ENCODE results near the gene SCEL. TPM values are rescaled to one million over a fixed set of nuclear protein-coding genes. Genes with fewer than 3 reads are reported as not detected.
A peak's percentile ranks its signal among the peaks of the same experiment; 100 is the strongest.

Gene SCEL
- 1.9 TPM for polyA plus RNA-seq
- long read RNA-seq, donor 1 = 0 reads
- long read RNA-seq, donor 2 = 0 reads
- long read RNA-seq, donor 3 = 0 reads
- long read RNA-seq, donor 4 = 0 reads
- long read RNA-seq, donor 5 = 0 reads
- long read RNA-seq, donor 6 = 0 reads
- long read RNA-seq, donor 7 = 0 reads
- long read RNA-seq, donor 8 = 0 reads
- long read RNA-seq, donor 9 = 0 reads
- long read RNA-seq, donor 10 = 0 reads
- long read RNA-seq, donor 11 = 0 reads

GRCh38 chr13:77535448-77535847 is at the start of gene SCEL:
Gene SCEL, plus strand, starts transcription at chr13:77535706. Its CDS starts 20,170 bp downstream, at chr13:77555876.
- Histone ChIP-seq H3K9me3 (ENCODE audit: control insufficient read depth, low read depth, low read length) (no peaks in the 10 kb centered on the region), H3K4me3 (ENCODE audit: low read length) (no peak within 1 kb of the TSS), H3K4me1 (ENCODE audit: control insufficient read depth, insufficient read depth, low read length) (no peaks in the 10 kb centered on the region), H3K27me3 (ENCODE audit: control insufficient read depth, insufficient read depth, low read length) (no peaks in the 10 kb centered on the region), H3K36me3 (ENCODE audit: control insufficient read depth, insufficient read depth, low read length) (no peaks in the 10 kb centered on the region), H3K27ac (ENCODE audit: low read length) (no peak within 1 kb of the TSS)
- WGBS (ENCODE audit: insufficient coverage, low lambda C conversion rate) = no CpG with 5 or more reads among the region's 1 CpG
- DNase-seq = no peak

GRCh38 chr13:77489566-77490337 is 45.8 kb upstream of the SCEL start:
- Histone ChIP-seq H3K27ac (ENCODE audit: low read length) (no peak overlapping the region), H3K9me3 (ENCODE audit: control insufficient read depth, low read depth, low read length) (no peaks in the 10 kb centered on the region), H3K4me1 (ENCODE audit: control insufficient read depth, insufficient read depth, low read length) (no peaks in the 10 kb centered on the region), H3K27me3 (ENCODE audit: control insufficient read depth, insufficient read depth, low read length) (no peaks in the 10 kb centered on the region), H3K4me3 (ENCODE audit: low read length) (no peak overlapping the region), H3K36me3 (ENCODE audit: control insufficient read depth, insufficient read depth, low read length) (no peaks in the 10 kb centered on the region)
- DNase-seq = no peak
- WGBS (ENCODE audit: insufficient coverage, low lambda C conversion rate) = 100% methylated on average over 2 of the region's 4 CpGs

DNA sequence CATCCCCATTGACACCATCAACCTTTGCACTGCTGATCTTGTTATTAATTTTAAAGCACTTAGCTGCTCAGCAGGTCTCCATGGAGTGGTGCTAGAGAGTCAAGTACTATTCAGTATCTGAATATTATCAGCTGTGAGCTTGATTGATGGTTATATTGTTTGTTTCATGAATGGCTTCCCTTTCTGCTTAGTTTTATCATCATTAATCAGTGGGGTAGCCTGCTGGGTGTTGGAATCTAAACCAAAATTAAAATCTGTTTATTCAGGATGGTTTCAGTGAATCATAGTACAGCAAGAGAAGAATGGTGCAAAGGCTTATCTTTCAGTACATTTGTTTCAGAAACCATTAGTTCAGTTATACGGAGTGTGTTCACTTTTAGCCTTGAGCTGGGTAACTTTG is 42.5 kb upstream of the SCEL start:
- DNase-seq = peak in 1 of 2 donors; percentile 9
- H3K4me3 ChIP-seq (ENCODE audit: low read length) = no peak overlapping the region
- WGBS (ENCODE audit: insufficient coverage, low lambda C conversion rate) = no CpG with 5 or more reads among the region's 1 CpG

DNA sequence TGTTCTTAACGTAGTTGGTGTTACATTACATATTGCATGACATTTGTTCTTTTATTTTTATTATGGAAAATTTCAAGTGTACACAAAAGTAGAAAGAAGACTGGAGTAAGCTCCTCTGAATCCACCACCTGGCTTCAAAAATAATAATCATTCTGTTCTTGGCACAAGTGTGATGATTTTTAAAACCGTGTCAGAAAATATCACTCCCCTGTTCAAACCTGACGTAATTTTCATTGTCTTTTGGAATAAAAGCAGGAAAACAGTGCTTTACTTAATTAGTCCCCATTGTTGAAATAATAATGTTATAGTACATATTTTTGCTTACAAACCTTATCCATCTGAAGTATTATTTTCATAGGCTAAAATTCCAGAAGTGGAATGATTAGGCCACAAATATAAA is 41.3 kb upstream of the SCEL start:
- no peaks in the 10 kb centered on the region for H3K9me3 ChIP-seq (ENCODE audit: control insufficient read depth, low read depth, low read length)
- H3K4me1 ChIP-seq (ENCODE audit: control insufficient read depth, insufficient read depth, low read length) = no peaks in the 10 kb centered on the region
- DNase-seq = no peak
- no peaks in the 10 kb centered on the region for H3K27me3 ChIP-seq (ENCODE audit: control insufficient read depth, insufficient read depth, low read length)
- no peaks in the 10 kb centered on the region for H3K36me3 ChIP-seq (ENCODE audit: control insufficient read depth, insufficient read depth, low read length)
- H3K4me3 ChIP-seq (ENCODE audit: low read length) = no peak overlapping the region
- WGBS (ENCODE audit: insufficient coverage, low lambda C conversion rate) = 85% methylated on average over 2 of the region's 3 CpGs
- no peak overlapping the region for H3K27ac ChIP-seq (ENCODE audit: low read length)

More for the DNA sequence above, 42.5 kb upstream of the SCEL start:
- Histone ChIP-seq H3K9me3 (ENCODE audit: control insufficient read depth, low read depth, low read length) (no peaks in the 10 kb centered on the region), H3K27me3 (ENCODE audit: control insufficient read depth, insufficient read depth, low read length) (no peaks in the 10 kb centered on the region), H3K36me3 (ENCODE audit: control insufficient read depth, insufficient read depth, low read length) (no peaks in the 10 kb centered on the region), H3K4me1 (ENCODE audit: control insufficient read depth, insufficient read depth, low read length) (no peaks in the 10 kb centered on the region), H3K27ac (ENCODE audit: low read length) (no peak overlapping the region)

GRCh38 chr13:77497350-77497749 is 38.2 kb upstream of the SCEL start:
- no peaks in the 10 kb centered on the region for H3K9me3 ChIP-seq (ENCODE audit: control insufficient read depth, low read depth, low read length)
- H3K36me3 ChIP-seq (ENCODE audit: control insufficient read depth, insufficient read depth, low read length) = no peaks in the 10 kb centered on the region
- 80% methylated on average over 1 of the region's 3 CpGs for WGBS (ENCODE audit: insufficient coverage, low lambda C conversion rate)

DNA sequence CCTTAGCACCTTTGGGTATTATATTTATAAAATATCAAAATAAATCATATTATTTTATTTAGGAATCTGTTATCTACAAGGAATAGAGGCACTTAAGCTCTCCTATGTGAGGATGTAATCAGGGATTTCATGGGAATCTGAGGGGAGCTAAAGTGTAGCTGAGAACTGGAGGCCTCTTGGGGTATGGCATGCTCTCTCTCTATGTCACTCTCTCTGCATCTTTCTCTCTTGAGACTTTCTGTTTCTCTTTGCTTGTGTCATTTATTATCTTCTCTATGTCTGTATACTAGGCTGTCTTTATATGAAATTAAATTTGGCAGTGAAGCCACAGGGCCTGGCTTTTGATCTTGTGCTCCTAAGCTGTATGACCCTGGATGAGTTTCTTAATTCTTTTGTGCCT is 37.7 kb upstream of the SCEL start:
- no peak overlapping the region for H3K4me3 ChIP-seq (ENCODE audit: low read length)
- no peaks in the 10 kb centered on the region for H3K4me1 ChIP-seq (ENCODE audit: control insufficient read depth, insufficient read depth, low read length)
- H3K36me3 ChIP-seq (ENCODE audit: control insufficient read depth, insufficient read depth, low read length) = no peaks in the 10 kb centered on the region
- DNase-seq = no peak
- H3K9me3 ChIP-seq (ENCODE audit: control insufficient read depth, low read depth, low read length) = no peaks in the 10 kb centered on the region
- no peak overlapping the region for H3K27ac ChIP-seq (ENCODE audit: low read length)
- H3K27me3 ChIP-seq (ENCODE audit: control insufficient read depth, insufficient read depth, low read length) = no peaks in the 10 kb centered on the region

More at GRCh38 chr13:77497350-77497749, 38.2 kb upstream of the SCEL start:
- DNase-seq = no peak
- H3K4me1 ChIP-seq (ENCODE audit: control insufficient read depth, insufficient read depth, low read length) = no peaks in the 10 kb centered on the region
- no peak overlapping the region for H3K4me3 ChIP-seq (ENCODE audit: low read length)
- H3K27ac ChIP-seq (ENCODE audit: low read length) = no peak overlapping the region
- no peaks in the 10 kb centered on the region for H3K27me3 ChIP-seq (ENCODE audit: control insufficient read depth, insufficient read depth, low read length)

DNA sequence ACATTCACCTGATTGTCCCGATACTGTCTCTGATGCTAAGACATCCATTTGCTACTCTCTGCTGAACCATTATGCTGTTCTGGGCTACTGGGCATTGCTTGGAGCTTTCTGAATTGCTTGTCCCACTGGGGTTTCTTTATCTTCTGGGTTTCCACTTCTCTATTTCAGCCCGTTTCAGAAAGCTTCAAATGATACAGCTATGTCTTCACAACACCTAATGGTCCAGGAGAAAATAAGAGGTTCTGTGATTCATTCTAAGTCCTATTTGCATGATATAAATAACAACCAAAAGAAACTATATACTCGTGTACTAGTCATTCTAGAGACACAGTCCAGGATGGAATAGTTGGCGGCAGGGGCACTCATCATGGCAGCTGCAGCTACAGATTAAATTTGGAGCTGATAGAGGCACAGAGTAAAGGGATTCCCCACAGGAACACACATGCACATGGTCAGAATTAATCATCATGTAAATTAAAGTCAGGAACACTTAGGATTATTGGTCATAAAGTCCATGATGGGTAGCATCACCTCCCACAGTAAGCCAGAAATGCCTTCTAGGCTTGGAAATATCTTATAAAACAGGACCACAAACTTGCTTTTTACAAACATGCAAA is 33.3 kb upstream of the SCEL start:
- Histone ChIP-seq H3K27me3 (ENCODE audit: control insufficient read depth, insufficient read depth, low read length) (no peaks in the 10 kb centered on the region), H3K4me3 (ENCODE audit: low read length) (no peak overlapping the region), H3K4me1 (ENCODE audit: control insufficient read depth, insufficient read depth, low read length) (no peaks in the 10 kb centered on the region), H3K36me3 (ENCODE audit: control insufficient read depth, insufficient read depth, low read length) (no peaks in the 10 kb centered on the region), H3K27ac (ENCODE audit: low read length) (no peak overlapping the region), H3K9me3 (ENCODE audit: control insufficient read depth, low read depth, low read length) (no peaks in the 10 kb centered on the region)
- 100% methylated on average over 1 of the region's 4 CpGs for WGBS (ENCODE audit: insufficient coverage, low lambda C conversion rate)
- no peak for DNase-seq

GRCh38 chr13:77503398-77503797 is 32.1 kb upstream of the SCEL start:
- 74% methylated on average over 2 of the region's 5 CpGs for WGBS (ENCODE audit: insufficient coverage, low lambda C conversion rate)

GRCh38 chr13:77506874-77507273 is 28.6 kb upstream of the SCEL start:
- Histone ChIP-seq H3K36me3 (ENCODE audit: control insufficient read depth, insufficient read depth, low read length) (no peaks in the 10 kb centered on the region), H3K27ac (ENCODE audit: low read length) (no peak overlapping the region), H3K27me3 (ENCODE audit: control insufficient read depth, insufficient read depth, low read length) (no peaks in the 10 kb centered on the region), H3K4me1 (ENCODE audit: control insufficient read depth, insufficient read depth, low read length) (no peaks in the 10 kb centered on the region), H3K9me3 (ENCODE audit: control insufficient read depth, low read depth, low read length) (no peaks in the 10 kb centered on the region), H3K4me3 (ENCODE audit: low read length) (no peak overlapping the region)
- DNase-seq = no peak
- WGBS (ENCODE audit: insufficient coverage, low lambda C conversion rate) = 100% methylated on average over 3 of the region's 3 CpGs

More at GRCh38 chr13:77503398-77503797, 32.1 kb upstream of the SCEL start:
- DNase-seq = no peak
- Histone ChIP-seq H3K4me1 (ENCODE audit: control insufficient read depth, insufficient read depth, low read length) (no peaks in the 10 kb centered on the region), H3K9me3 (ENCODE audit: control insufficient read depth, low read depth, low read length) (no peaks in the 10 kb centered on the region), H3K36me3 (ENCODE audit: control insufficient read depth, insufficient read depth, low read length) (no peaks in the 10 kb centered on the region), H3K27ac (ENCODE audit: low read length) (no peak overlapping the region), H3K4me3 (ENCODE audit: low read length) (no peak overlapping the region), H3K27me3 (ENCODE audit: control insufficient read depth, insufficient read depth, low read length) (no peaks in the 10 kb centered on the region)

- no peak overlapping the region for H3K27ac ChIP-seq (ENCODE audit: low read length)
These were observed 27.4 kb upstream of the SCEL start for GRCh38 chr13:77507931-77508776.

More at GRCh38 chr13:77507931-77508776, 27.4 kb upstream of the SCEL start:
- Histone ChIP-seq H3K36me3 (ENCODE audit: control insufficient read depth, insufficient read depth, low read length) (no peaks in the 10 kb centered on the region), H3K9me3 (ENCODE audit: control insufficient read depth, low read depth, low read length) (no peaks in the 10 kb centered on the region), H3K4me3 (ENCODE audit: low read length) (no peak overlapping the region), H3K27me3 (ENCODE audit: control insufficient read depth, insufficient read depth, low read length) (no peaks in the 10 kb centered on the region), H3K4me1 (ENCODE audit: control insufficient read depth, insufficient read depth, low read length) (no peaks in the 10 kb centered on the region)
- DNase-seq = no peak
- 100% methylated on average over 2 of the region's 5 CpGs for WGBS (ENCODE audit: insufficient coverage, low lambda C conversion rate)
